Measurements from ENCODE around the gene AMBRA1. TPM values are rescaled to one million over a fixed set of nuclear protein-coding genes. Genes with fewer than 3 reads are reported as not detected.
"Not testable (repeated sequence)": the region's sequence is repeated elsewhere in the genome, so short reads cannot be mapped to it uniquely, and the experiment has no call there.

AMBRA1 gene
- total RNA-seq, 4 donors from 2014 or later = 25.7 to 33.1 (median 30.2) TPM

DNA sequence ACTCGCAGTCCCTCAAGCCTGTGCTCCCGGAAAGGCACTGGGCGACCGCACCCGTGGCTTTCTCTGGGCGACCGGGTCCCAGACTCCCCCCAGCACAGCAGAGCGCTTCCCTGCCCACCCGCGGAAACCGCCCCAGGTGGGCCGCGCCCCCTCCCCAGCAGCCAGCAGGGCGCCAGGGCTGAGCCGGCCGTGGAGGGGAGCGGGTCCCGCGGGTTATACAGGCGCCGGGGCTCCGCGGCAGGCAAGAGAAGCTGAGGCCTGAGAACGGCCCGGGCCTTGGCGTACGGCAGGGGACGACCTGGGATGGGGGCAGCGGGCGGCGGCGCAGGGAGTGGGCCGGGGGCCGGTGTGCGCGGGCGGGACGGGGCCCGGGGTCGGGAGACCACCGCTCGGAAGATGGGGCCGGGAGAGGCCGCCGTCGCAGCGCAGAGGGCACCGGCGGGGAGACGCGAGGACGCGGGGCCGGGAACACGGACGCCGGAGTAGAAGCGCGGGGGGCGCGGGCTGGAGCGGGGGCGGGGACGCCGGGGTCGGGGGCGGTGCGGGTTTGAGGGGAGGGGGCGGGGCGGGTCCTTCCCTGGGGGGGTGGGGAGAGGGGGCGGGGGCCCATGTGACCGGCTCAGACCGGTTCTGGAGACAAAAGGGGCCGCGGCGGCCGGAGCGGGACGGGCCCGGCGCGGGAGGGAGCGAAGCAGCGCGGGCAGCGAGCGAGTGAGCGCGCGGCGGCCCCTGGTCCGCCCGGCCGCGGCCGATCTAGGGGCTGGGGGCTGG is 212.6 kb downstream of the AMBRA1 start, which contains the start of gene MDK:
Gene MDK (plus strand): TSS at position 622 of the 771 bp plus-strand sequence. CDS start 389 bp downstream, outside the sequence.
- peaks cover 58% of the 10 kb centered on the region for H3K27me3 ChIP-seq
- TF ChIP-seq POLR2AphosphoS5 (IDR thresholded peaks at IDR 0.05) = no peak
- no peak for TF ChIP-seq EP300 (IDR thresholded peaks at IDR 0.05)
- TF ChIP-seq, protein P1, sequence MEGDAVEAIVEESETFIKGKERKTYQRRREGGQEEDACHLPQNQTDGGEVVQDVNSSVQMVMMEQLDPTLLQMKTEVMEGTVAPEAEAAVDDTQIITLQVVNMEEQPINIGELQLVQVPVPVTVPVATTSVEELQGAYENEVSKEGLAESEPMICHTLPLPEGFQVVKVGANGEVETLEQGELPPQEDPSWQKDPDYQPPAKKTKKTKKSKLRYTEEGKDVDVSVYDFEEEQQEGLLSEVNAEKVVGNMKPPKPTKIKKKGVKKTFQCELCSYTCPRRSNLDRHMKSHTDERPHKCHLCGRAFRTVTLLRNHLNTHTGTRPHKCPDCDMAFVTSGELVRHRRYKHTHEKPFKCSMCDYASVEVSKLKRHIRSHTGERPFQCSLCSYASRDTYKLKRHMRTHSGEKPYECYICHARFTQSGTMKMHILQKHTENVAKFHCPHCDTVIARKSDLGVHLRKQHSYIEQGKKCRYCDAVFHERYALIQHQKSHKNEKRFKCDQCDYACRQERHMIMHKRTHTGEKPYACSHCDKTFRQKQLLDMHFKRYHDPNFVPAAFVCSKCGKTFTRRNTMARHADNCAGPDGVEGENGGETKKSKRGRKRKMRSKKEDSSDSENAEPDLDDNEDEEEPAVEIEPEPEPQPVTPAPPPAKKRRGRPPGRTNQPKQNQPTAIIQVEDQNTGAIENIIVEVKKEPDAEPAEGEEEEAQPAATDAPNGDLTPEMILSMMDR (IDR thresholded peaks at IDR 0.05) = no peak
- no peak for TF ChIP-seq POLR2A (IDR thresholded peaks at IDR 0.05)
- ATAC-seq = peak; percentile 17
- H3K27ac ChIP-seq = peak within 1 kb of the TSS in 3 of 4 donors; percentile 63 to 81 (median 71)
- 0% methylated on average over 1 of the region's 96 CpGs; no CpG with 5 or more reads in 1 of the 2 donors for WGBS, 2 donors (ENCODE audit: low coverage in 1 of 2)
- peaks cover 0 to 21% of the 10 kb centered on the region in 2 donors for H3K36me3 ChIP-seq
- no peaks in the 10 kb centered on the region for H3K9me3 ChIP-seq
- H3K4me3 ChIP-seq = peak within 1 kb of the TSS; percentile 51 to 68
- H3K4me1 ChIP-seq = peaks cover 0 to 39% (median 10%) of the 10 kb centered on the region in 3 donors

DNA sequence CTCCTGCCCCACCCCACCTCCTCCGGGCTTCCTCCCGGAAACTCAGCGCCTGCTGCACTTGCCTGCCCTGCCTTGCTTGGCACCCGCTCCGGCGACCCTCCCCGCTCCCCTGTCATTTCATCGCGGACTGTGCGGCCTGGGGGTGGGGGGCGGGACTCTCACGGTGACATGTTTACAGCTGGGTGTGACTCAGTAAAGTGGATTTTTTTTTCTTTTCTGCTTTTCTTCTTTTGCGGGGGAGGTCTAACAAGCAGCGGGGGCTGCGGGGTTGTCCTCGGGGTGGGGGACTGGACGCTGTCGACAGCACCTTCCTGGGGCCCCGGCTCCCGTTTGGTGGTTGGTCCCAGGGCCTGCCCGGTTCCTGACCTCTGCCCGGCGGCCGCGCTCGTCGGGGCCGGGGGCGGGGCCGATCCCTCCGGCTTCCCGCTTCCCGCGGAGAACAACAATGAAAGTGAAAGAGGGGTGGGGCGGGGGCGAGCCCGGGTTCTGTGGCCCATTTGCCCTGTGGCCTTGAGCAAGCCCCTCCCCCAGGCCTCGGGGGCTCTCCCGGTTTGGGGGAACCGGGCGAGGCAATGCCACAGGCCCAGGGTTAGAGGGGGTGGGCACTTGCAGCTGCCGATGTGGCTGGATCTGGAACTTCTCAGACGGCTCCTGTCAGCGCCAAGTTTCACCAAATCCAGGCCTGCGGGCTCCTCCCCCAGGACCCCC is 213.3 kb downstream of the AMBRA1 start:
- TF ChIP-seq EP300 (IDR thresholded peaks at IDR 0.05) (no peak), POLR2A (IDR thresholded peaks at IDR 0.05) (no peak), POLR2AphosphoS5 (IDR thresholded peaks at IDR 0.05) (no peak)
- TF ChIP-seq, protein P1 (IDR thresholded peaks at IDR 0.05) = no peak
- H3K27ac ChIP-seq = peak overlapping the region in 3 of 4 donors; percentile 63 to 81 (median 71)
- H3K27me3 ChIP-seq = peaks cover 51% of the 10 kb centered on the region
- H3K36me3 ChIP-seq = peaks cover 0 to 28% of the 10 kb centered on the region in 2 donors
- 0% methylated on average over 1 of the region's 45 CpGs; no CpG with 5 or more reads in 1 of the 2 donors for WGBS, 2 donors (ENCODE audit: low coverage in 1 of 2)
- peaks cover 0 to 39% (median 10%) of the 10 kb centered on the region in 3 donors for H3K4me1 ChIP-seq
- H3K4me3 ChIP-seq = peak overlapping the region; percentile 51 to 68
- ATAC-seq = peak; percentile 56
- H3K9me3 ChIP-seq = no peaks in the 10 kb centered on the region

DNA sequence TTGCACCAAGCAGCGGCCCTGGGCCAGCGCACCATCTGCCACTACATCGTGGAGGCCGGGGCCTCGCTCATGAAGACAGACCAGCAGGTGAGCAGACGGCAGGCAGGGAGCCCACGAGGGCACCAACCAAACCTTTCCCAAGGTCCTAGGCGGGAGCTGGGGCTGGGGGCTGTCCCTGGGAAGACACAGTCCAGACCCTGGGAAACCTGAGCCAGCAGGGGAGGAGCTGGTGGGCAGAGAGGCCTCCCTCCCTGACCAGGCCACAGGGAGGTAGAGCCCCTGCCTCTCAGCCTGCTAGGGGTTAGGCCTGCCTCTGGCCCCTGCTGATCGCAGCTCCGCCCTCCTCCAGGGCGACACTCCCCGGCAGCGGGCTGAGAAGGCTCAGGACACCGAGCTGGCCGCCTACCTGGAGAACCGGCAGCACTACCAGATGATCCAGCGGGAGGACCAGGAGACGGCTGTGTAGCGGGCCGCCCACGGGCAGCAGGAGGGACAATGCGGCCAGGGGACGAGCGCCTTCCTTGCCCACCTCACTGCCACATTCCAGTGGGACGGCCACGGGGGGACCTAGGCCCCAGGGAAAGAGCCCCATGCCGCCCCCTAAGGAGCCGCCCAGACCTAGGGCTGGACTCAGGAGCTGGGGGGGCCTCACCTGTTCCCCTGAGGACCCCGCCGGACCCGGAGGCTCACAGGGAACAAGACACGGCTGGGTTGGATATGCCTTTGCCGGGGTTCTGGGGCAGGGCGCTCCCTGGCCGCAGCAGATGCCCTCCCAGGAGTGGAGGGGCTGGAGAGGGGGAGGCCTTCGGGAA is 214.1 kb downstream of the AMBRA1 start:
- peaks cover 0 to 36% of the 10 kb centered on the region in 2 donors for H3K36me3 ChIP-seq
- H3K27ac ChIP-seq = peak overlapping the region in 3 of 4 donors; percentile 63 to 81 (median 71)
- H3K9me3 ChIP-seq, ATAC-seq: not testable (repeated sequence)
- peaks cover 0 to 39% (median 10%) of the 10 kb centered on the region in 3 donors for H3K4me1 ChIP-seq
- peak overlapping the region in 1 of 2 donors; percentile 68 for H3K4me3 ChIP-seq
- peaks cover 43% of the 10 kb centered on the region for H3K27me3 ChIP-seq
- no CpG with 5 or more reads among the region's 36 CpGs for WGBS, 2 donors (ENCODE audit: low coverage in 1 of 2)

DNA sequence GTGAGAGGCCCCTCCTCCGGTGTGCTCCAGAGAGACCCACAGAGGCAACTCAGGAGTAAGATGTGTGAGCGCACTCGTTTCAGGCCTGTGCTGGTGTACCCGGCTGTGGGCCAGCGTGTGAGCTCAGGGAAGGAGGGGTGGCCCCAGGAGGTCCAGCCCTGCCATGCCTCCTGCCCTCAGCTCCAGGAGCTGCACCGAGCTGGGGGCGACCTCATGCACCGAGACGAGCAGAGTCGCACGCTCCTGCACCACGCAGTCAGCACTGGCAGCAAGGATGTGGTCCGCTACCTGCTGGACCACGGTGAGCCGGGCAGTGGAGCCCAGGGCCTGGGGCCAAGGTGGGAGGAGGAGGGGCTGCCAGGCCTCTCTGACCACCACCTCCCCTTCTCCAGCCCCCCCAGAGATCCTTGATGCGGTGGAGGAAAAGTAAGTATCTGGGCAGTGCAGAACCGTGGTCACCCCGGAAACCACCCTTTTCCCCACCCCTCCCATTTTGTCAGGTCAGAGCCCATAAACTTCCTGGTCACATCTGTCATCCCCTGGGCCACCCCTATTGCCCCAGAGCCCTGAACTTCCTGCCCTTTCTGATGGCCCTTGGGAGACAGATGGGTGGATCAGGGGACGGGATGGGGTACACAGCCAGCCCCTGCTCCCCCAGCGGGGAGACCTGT is 214.9 kb downstream of the AMBRA1 start:
- no peak for ATAC-seq
- 60% methylated on average over 1 of the region's 20 CpGs; no CpG with 5 or more reads in 1 of the 2 donors for WGBS, 2 donors (ENCODE audit: low coverage in 1 of 2)
- Histone ChIP-seq H3K4me1 (peaks cover 0 to 39% (median 10%) of the 10 kb centered on the region in 3 donors), H3K4me3 (no peak overlapping the region), H3K36me3 (peaks cover 0 to 44% of the 10 kb centered on the region in 2 donors), H3K27me3 (peaks cover 35% of the 10 kb centered on the region), H3K9me3 (no peaks in the 10 kb centered on the region), H3K27ac (peak overlapping the region in 2 of 4 donors; percentile 71 to 81)
- TF ChIP-seq, protein P1 (IDR thresholded peaks at IDR 0.05) = no peak
- TF ChIP-seq POLR2AphosphoS5 (IDR thresholded peaks at IDR 0.05) = no peak
- TF ChIP-seq POLR2A (IDR thresholded peaks at IDR 0.05) = no peak
- TF ChIP-seq EP300 (IDR thresholded peaks at IDR 0.05) = no peak
